ENCODE results near the gene KATNAL2. TPM values are rescaled to one million over a fixed set of nuclear protein-coding genes. Genes with fewer than 3 reads are reported as not detected.

The KATNAL2 gene
- total RNA-seq, 2 experiments from 2014 or later: 0.58 to 1.3 TPM

DNA sequence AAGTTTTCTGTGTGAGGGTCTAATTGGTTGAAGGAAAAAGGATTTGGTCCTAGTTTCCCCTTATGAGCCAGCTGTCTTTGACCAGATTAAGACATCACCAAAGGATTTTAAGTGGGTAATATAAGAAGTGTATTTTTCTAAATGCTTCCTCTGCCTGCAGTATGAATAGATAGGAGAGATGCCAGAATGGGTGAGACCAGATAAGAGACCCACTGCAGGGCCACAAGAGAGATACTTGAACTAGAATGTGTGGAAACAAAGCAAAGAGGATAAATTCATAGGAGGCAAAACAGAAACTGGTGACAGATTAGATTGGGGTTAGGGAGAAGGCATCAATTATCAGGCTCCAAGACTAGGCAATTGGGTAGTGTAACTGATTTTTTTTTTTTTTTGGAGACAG lies 234.0 kb downstream of the KATNAL2 start:
- Mint-ChIP-seq H3K27ac (peak overlapping the region; percentile 93), H3K9me3 (no peaks in the 10 kb centered on the region), H3K36me3 (ENCODE audit: low read depth) (peaks cover 30% of the 10 kb centered on the region), H3K4me3 (peak overlapping the region; percentile 89), H3K27me3 (no peaks in the 10 kb centered on the region), H3K4me1 (ENCODE audit: low read depth) (peaks cover 28% of the 10 kb centered on the region)
- intact Hi-C loops (cut with micrococcal nuclease): no loop called here
- ATAC-seq (no peak), DNase-seq (no peak)
- ChIA-PET CTCF (interaction anchor here (1.3 to 3.0 kb wide), 2 partner anchors 10 to 53 kb away, joined by 4 to 10 read pairs; no protein-coding TSS in a partner anchor), POLR2A (interaction anchor here (0.7 to 2.3 kb wide), 4 partner anchors 11 to 294 kb away, joined by 3 to 6 read pairs (median 4); no protein-coding TSS in a partner anchor)
- TF ChIP-seq CTCF (IDR thresholded peaks at IDR 0.05): no peak

Other genes starting within 250 kb of the KATNAL2 start
- gene ST8SIA5, start 160.5 kb upstream of the KATNAL2 start, total RNA-seq: not detected
- gene PIAS2, start 95 bp upstream of the KATNAL2 start, total RNA-seq: 10 to 100 TPM; 26.9 to 29.8 TPM
- gene ELOA2, start 118.0 kb downstream of the KATNAL2 start, total RNA-seq: not detected
- gene HDHD2, start 232.9 kb downstream of the KATNAL2 start, total RNA-seq: 10 to 100 TPM; 28.1 to 32.2 TPM

All from activated CD8-positive, alpha-beta T cell treated with anti-CD3 and anti-CD28 coated beads for 36 hours (primary cell).